ENCODE results near the gene POGLUT2. TPM values are rescaled to one million over a fixed set of nuclear protein-coding genes. Genes with fewer than 3 reads are reported as not detected.
"Not testable (repeated sequence)": the region's sequence is repeated elsewhere in the genome, so short reads cannot be mapped to it uniquely, and the experiment has no call there.

The POGLUT2 gene
- total RNA-seq, 1 donor from 2014 or later = 5.1 TPM

GRCh38 chr13:102788683-102789082 is 10.1 kb downstream of the POGLUT2 start:
- no peak for TF ChIP-seq CTCF (IDR thresholded peaks at IDR 0.05)
- H3K27me3 ChIP-seq = no peaks in the 10 kb centered on the region
- intact Hi-C loops (cut with DNase I) = no loop called here
- DNase-seq = no peak
- no peaks in the 10 kb centered on the region for H3K9me3 ChIP-seq
- H3K36me3 ChIP-seq = peaks cover 27% of the 10 kb centered on the region
- H3K4me3 ChIP-seq = no peak overlapping the region
- H3K4me1 ChIP-seq = no peaks in the 10 kb centered on the region
- H3K27ac ChIP-seq = no peak overlapping the region
- ATAC-seq = no peak

- H3K4me1 ChIP-seq = no peaks in the 10 kb centered on the region
- intact Hi-C loops (cut with DNase I) = no loop called here
- no peak for ATAC-seq
- no peak overlapping the region for H3K4me3 ChIP-seq
- no peaks in the 10 kb centered on the region for H3K9me3 ChIP-seq
- H3K36me3 ChIP-seq = peaks cover 9% of the 10 kb centered on the region
- H3K27me3 ChIP-seq = no peaks in the 10 kb centered on the region
- H3K27ac ChIP-seq = no peak overlapping the region
- no peak for DNase-seq
- TF ChIP-seq CTCF (IDR thresholded peaks at IDR 0.05) = no peak
Measured at GRCh38 chr13:102784483-102784882, 14.3 kb downstream of the POGLUT2 start.

GRCh38 chr13:102781591-102781990 is 17.2 kb downstream of the POGLUT2 start:
- no peaks in the 10 kb centered on the region for H3K4me1 ChIP-seq
- intact Hi-C loops (cut with DNase I) = no loop called here
- ATAC-seq = no peak

GRCh38 chr13:102780656-102781055 is 18.1 kb downstream of the POGLUT2 start:
- H3K4me1 ChIP-seq; H3K9me3 ChIP-seq; H3K4me3 ChIP-seq; H3K27me3 ChIP-seq; ATAC-seq; H3K36me3 ChIP-seq; intact Hi-C loops (cut with DNase I); H3K27ac ChIP-seq; DNase-seq: not testable (repeated sequence)

More at GRCh38 chr13:102781591-102781990, 17.2 kb downstream of the POGLUT2 start:
- TF ChIP-seq CTCF (IDR thresholded peaks at IDR 0.05) = no peak
- Histone ChIP-seq H3K36me3 (peaks cover 9% of the 10 kb centered on the region), H3K27ac (no peak overlapping the region), H3K9me3 (no peaks in the 10 kb centered on the region), H3K4me3 (no peak overlapping the region), H3K27me3 (no peaks in the 10 kb centered on the region)
- no peak for DNase-seq

- intact Hi-C loops (cut with DNase I) = no loop called here
- TF ChIP-seq CTCF (IDR thresholded peaks at IDR 0.05) = no peak
- Histone ChIP-seq H3K36me3 (peaks cover under 1% of the 10 kb centered on the region), H3K4me3 (no peak overlapping the region), H3K27me3 (no peaks in the 10 kb centered on the region), H3K4me1 (no peaks in the 10 kb centered on the region), H3K9me3 (no peaks in the 10 kb centered on the region), H3K27ac (no peak overlapping the region)
- no peak for DNase-seq
- ATAC-seq = no peak
Measured at GRCh38 chr13:102779436-102780159, 19.2 kb downstream of the POGLUT2 start.

GRCh38 chr13:102777736-102778135 is 21.0 kb downstream of the POGLUT2 start:
- DNase-seq = no peak
- no peak for TF ChIP-seq CTCF (IDR thresholded peaks at IDR 0.05)
- Histone ChIP-seq H3K27ac (no peak overlapping the region), H3K27me3 (no peaks in the 10 kb centered on the region), H3K36me3 (no peaks in the 10 kb centered on the region), H3K4me3 (no peak overlapping the region), H3K9me3 (no peaks in the 10 kb centered on the region), H3K4me1 (peaks cover under 1% of the 10 kb centered on the region)
- ATAC-seq = no peak
- intact Hi-C loops (cut with DNase I) = no loop called here
